ENCODE results near the gene GSTK1. TPM values are rescaled to one million over a fixed set of nuclear protein-coding genes. Genes with fewer than 3 reads are reported as not detected.
A peak's percentile ranks its signal among the peaks of the same experiment; 100 is the strongest.

The GSTK1 gene
- total and polyA plus RNA-seq, 11 donors = 123 to 349 (median 278) TPM

- ATAC-seq (peak in 1 of 4 donors; percentile 36), DNase-seq (no peak)
- intact Hi-C loops (cut with DNase I) = no loop called here
- peak overlapping the region in 1 of 12 donors; percentile 10 for H3K4me3 ChIP-seq
- TF ChIP-seq, protein P1, sequence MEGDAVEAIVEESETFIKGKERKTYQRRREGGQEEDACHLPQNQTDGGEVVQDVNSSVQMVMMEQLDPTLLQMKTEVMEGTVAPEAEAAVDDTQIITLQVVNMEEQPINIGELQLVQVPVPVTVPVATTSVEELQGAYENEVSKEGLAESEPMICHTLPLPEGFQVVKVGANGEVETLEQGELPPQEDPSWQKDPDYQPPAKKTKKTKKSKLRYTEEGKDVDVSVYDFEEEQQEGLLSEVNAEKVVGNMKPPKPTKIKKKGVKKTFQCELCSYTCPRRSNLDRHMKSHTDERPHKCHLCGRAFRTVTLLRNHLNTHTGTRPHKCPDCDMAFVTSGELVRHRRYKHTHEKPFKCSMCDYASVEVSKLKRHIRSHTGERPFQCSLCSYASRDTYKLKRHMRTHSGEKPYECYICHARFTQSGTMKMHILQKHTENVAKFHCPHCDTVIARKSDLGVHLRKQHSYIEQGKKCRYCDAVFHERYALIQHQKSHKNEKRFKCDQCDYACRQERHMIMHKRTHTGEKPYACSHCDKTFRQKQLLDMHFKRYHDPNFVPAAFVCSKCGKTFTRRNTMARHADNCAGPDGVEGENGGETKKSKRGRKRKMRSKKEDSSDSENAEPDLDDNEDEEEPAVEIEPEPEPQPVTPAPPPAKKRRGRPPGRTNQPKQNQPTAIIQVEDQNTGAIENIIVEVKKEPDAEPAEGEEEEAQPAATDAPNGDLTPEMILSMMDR (IDR thresholded peaks at IDR 0.05) = no peak
- TF ChIP-seq POLR2A (IDR thresholded peaks at IDR 0.05) = no peak
- H3K9me3 ChIP-seq = peaks cover 0 to 29% (median 11%) of the 10 kb centered on the region in 12 donors
- peak overlapping the region in 1 of 12 donors; percentile 83 for H3K27ac ChIP-seq
- H3K27me3 ChIP-seq = no peaks in the 10 kb centered on the region
- peaks cover 0 to 37% (median 3%) of the 10 kb centered on the region in 12 donors for H3K4me1 ChIP-seq
- H3K36me3 ChIP-seq = no peaks in the 10 kb centered on the region
Observed at GRCh38 chr7:143237366-143237765, 25.9 kb upstream of the GSTK1 start.

GRCh38 chr7:143238289-143238980, 24.8 kb upstream of the GSTK1 start:
- 80 to 100% (median 91%) methylated on average over 1 of the region's 1 CpG for WGBS, 4 donors
- intact Hi-C loops (cut with DNase I) = no loop called here
- no peaks in the 10 kb centered on the region for H3K27me3 ChIP-seq
- no peaks in the 10 kb centered on the region for H3K36me3 ChIP-seq
- peaks cover 0 to 25% (median 10%) of the 10 kb centered on the region in 12 donors for H3K9me3 ChIP-seq
- peak overlapping the region in 1 of 12 donors; percentile 83 for H3K27ac ChIP-seq
- peaks cover 0 to 37% (median 3%) of the 10 kb centered on the region in 12 donors for H3K4me1 ChIP-seq
- ATAC-seq (no peak), DNase-seq (no peak)
- TF ChIP-seq, protein P1 (IDR thresholded peaks at IDR 0.05) = no peak
- TF ChIP-seq POLR2A (IDR thresholded peaks at IDR 0.05) = no peak
- no peak overlapping the region for H3K4me3 ChIP-seq

GRCh38 chr7:143239813-143240212, 23.4 kb upstream of the GSTK1 start:
- Histone ChIP-seq H3K27me3 (no peaks in the 10 kb centered on the region), H3K36me3 (no peaks in the 10 kb centered on the region), H3K4me1 (peaks cover 0 to 40% (median 3%) of the 10 kb centered on the region in 12 donors), H3K9me3 (peaks cover 0 to 21% (median 9%) of the 10 kb centered on the region in 12 donors), H3K4me3 (peak overlapping the region in 1 of 12 donors; percentile 8), H3K27ac (peak overlapping the region in 1 of 12 donors; percentile 83)
- TF ChIP-seq, protein P1 (IDR thresholded peaks at IDR 0.05) = no peak
- no peak for TF ChIP-seq POLR2A (IDR thresholded peaks at IDR 0.05)
- intact Hi-C loops (cut with DNase I) = loop anchor here (1.0 to 10.0 kb wide), 12 partner anchors 65 to 275 kb away; no protein-coding TSS in a partner anchor
- DNase-seq = no peak
- peak in 2 of 4 donors; percentile 57 to 58 for ATAC-seq

GRCh38 chr7:143240291-143241168, 22.7 kb upstream of the GSTK1 start:
- Histone ChIP-seq H3K4me1 (peaks cover 0 to 43% (median 3%) of the 10 kb centered on the region in 12 donors), H3K27ac (peak overlapping the region in 2 of 12 donors; percentile 5 to 83), H3K36me3 (no peaks in the 10 kb centered on the region), H3K9me3 (peaks cover 0 to 20% (median 9%) of the 10 kb centered on the region in 12 donors), H3K4me3 (peak overlapping the region in 1 of 12 donors; percentile 8), H3K27me3 (no peaks in the 10 kb centered on the region)
- 18 to 23% (median 22%) methylated on average over 9 of the region's 9 CpGs for WGBS, 4 donors
- DNase-seq (peak in 4 of 5 donors; percentile 53 to 72 (median 61)), ATAC-seq (peak; percentile 71 to 91 (median 88))
- intact Hi-C loops (cut with DNase I) = loop anchor here (1.0 to 10.0 kb wide), 12 partner anchors 64 to 274 kb away; no protein-coding TSS in a partner anchor
- no peak for TF ChIP-seq POLR2A (IDR thresholded peaks at IDR 0.05)
- TF ChIP-seq, protein P1 (IDR thresholded peaks at IDR 0.05) = peak; percentile 90 to 98 (median 94)

Data from heart left ventricle (tissue), 16 donors.